Astrocyte of the spinal cord (primary cell): ENCODE data around the gene RAP1GDS1.
"Not testable (repeated sequence)": the region's sequence is repeated elsewhere in the genome, so short reads cannot be mapped to it uniquely, and the experiment has no call there.

Experiments used
- DNase-seq: peaks from one replicate; pipeline ENCODE4 v3.0.0; 2011; ENCODE audit warnings: low read depth, low spot score
- H3K4me3 ChIP-seq: 2 replicates; pipeline ENCODE4 v1.5.1; 2011; ENCODE audit warnings: low read depth, mild to moderate bottlenecking, low read length, moderate library complexity
- in situ Hi-C: cut with HindIII; loops from 2 replicates; pipeline ENCODE4 v1.10.0; 2017; ENCODE audit warnings: low sequenced_read_pairs
- TF ChIP-seq, protein P1 (sequence below): IDR thresholded peaks from 2 replicates; pipeline ENCODE4 v1.5.1; 2012; ENCODE audit warnings: low read depth, mild to moderate bottlenecking, low read length, inconsistent platforms

RAP1GDS1 gene

DNA sequence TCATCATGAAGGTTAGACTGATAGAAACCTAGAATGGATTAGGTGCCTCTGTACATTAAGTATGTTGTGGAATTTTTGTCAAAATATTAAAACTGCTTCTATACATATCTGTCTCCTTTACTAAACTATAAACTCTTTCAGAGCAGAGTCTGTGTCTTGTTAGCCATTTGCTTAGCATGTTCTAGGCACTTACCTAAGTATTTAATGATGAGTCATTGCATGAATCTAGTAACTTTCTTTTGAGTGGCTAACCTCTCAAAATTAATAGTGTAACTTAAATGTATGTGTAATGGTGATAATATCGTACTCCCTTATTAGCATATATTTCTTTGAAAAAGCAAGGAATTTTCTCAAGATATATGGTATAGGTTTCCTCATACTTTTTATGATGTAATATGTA lies 57.8 kb downstream of the RAP1GDS1 start:
- DNase-seq = no peak
- in situ Hi-C loops = no loop called here
- TF ChIP-seq, protein P1, sequence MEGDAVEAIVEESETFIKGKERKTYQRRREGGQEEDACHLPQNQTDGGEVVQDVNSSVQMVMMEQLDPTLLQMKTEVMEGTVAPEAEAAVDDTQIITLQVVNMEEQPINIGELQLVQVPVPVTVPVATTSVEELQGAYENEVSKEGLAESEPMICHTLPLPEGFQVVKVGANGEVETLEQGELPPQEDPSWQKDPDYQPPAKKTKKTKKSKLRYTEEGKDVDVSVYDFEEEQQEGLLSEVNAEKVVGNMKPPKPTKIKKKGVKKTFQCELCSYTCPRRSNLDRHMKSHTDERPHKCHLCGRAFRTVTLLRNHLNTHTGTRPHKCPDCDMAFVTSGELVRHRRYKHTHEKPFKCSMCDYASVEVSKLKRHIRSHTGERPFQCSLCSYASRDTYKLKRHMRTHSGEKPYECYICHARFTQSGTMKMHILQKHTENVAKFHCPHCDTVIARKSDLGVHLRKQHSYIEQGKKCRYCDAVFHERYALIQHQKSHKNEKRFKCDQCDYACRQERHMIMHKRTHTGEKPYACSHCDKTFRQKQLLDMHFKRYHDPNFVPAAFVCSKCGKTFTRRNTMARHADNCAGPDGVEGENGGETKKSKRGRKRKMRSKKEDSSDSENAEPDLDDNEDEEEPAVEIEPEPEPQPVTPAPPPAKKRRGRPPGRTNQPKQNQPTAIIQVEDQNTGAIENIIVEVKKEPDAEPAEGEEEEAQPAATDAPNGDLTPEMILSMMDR = no peak
- no peak overlapping the region for H3K4me3 ChIP-seq

- DNase-seq = no peak
- TF ChIP-seq, protein P1 = no peak
- H3K4me3 ChIP-seq = no peak overlapping the region
- in situ Hi-C loops = no loop called here
These were observed 65.0 kb downstream of the RAP1GDS1 start for GRCh38 chr4:98326168-98326567.

DNA sequence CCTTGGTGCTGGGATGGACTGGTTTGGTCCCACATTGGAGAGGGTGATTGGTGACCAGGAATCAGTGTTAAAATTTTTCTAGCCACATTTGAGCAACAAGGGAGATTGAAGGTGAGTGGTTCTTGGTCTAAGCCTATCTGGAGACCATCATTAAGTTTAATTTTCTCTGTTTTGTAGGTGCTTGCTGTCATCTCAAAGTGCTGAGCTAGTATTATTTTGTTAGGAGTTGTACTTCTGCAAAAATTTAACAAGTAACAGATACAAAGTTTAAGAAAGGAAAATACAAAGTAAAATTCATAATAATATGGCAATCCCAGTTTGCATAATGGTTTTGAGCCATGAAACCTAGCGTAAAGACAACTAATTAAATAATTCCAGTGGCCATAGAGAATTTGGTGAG lies 66.5 kb downstream of the RAP1GDS1 start:
- DNase-seq = no peak
- H3K4me3 ChIP-seq = no peak overlapping the region
- in situ Hi-C loops = no loop called here
- TF ChIP-seq, protein P1 = no peak

- DNase-seq, H3K4me3 ChIP-seq, in situ Hi-C loops: not testable (repeated sequence)
These were observed 68.9 kb downstream of the RAP1GDS1 start for GRCh38 chr4:98329879-98330640.

DNA sequence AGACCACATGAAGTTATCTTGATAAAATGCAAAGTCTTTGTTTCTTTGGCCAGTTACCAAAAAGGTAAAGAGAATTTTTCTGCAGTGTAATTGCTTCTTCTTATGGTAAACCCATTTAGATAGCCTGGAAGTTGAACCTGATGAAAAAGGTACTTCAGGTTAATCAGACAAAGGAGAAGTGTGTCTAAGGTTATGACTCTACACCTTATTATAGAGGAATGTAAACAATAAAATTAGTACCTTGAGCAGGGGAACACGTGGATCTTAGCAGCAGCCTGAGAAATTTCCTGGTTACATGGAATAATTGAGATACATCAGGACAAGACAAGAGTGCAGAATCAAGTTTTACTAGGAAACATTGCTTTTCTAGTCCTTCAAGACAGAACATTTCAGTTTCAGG lies 70.8 kb downstream of the RAP1GDS1 start:
- no peak overlapping the region for H3K4me3 ChIP-seq
- TF ChIP-seq, protein P1 = no peak
- in situ Hi-C loops = no loop called here
- DNase-seq = no peak

DNA sequence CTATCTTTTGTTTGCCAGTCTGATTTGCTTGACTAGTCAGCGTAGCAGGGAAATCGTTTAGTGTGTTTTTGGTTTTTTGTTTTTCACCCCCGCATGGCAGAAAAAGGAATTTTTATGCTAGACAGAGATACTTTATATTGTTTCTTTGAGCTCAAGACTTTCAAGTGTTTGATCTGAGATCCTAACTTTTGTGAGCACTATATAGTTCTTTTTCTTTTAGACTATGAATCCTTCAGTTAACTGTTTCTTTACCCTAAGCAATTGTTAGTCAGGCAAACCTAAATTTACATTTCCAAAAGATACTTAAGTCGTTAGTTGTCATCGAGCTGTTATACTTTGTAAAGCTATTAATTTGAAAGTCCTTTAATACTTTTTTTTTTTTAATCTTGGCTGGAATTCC lies 73.3 kb downstream of the RAP1GDS1 start:
- TF ChIP-seq, protein P1 = no peak
- in situ Hi-C loops = no loop called here
- no peak for DNase-seq
- no peak overlapping the region for H3K4me3 ChIP-seq

DNA sequence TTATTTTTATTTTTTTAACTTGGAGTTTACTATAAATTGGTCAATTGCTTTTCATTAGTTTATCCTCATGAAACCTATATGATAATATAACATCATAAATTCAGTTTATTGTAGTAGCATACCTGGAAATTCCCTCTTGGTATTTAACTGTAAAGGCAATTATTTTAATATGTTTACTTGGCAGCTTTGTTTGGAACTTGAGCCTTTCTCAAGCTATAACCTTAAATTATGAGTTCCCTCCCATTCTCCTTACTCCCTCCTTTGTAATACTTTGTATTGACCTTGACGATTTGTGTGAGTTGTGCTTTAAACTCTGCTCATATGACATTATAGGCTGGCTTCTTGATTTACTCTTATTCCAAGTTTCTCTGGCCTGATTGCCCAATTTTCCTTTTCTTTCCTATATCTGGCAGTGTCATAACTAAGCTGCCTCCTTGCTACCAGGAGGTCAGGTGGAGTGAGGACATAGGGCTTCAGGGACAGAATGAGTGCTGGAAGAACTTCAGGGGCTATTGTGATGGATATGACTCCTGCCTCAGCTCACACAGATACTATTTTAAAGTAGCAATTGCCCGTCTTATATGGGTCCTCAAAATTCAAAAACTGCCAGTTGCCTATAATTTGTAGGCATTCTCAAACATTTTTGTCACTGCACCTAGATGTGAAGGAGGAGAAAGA lies 77.7 kb downstream of the RAP1GDS1 start:
- H3K4me3 ChIP-seq = no peak overlapping the region
- no peak for DNase-seq
- in situ Hi-C loops = no loop called here
- TF ChIP-seq, protein P1 = no peak
